Superior temporal gyrus (tissue), 1 donor: ENCODE data around the gene ARHGAP10.
A peak's percentile ranks its signal among the peaks of the same experiment; 100 is the strongest.
"Not testable (repeated sequence)": the region's sequence is repeated elsewhere in the genome, so short reads cannot be mapped to it uniquely, and the experiment has no call there.

Experiments
- DNase-seq: peaks from one replicate; pipeline ENCODE4 v3.0.0-alpha.2; 2016; ENCODE audit errors: extremely low spot score

Gene ARHGAP10

DNA sequence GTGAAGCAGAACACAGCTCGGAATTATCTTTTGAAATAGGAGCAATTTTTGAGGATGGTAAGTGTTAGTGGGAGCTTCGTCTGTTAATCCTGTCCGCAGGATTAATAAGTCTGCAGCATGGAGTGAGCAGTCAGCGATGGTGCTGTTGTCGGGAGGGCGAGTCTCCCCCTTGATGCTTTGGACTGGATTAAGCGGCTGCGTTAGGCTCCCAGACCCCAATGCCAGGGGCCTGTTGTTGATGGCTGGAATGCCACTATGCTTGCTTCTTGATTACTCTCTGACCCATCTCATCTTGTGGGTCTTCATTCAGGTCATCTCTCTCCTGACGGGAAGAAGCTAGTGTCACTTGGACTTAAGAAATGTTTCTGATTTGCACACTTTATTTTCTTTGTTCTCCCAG is 332.6 kb downstream of the ARHGAP10 start:
- no peak for DNase-seq

GRCh38 chr4:148065075-148065474 is 333.2 kb downstream of the ARHGAP10 start:
- DNase-seq, result peak; percentile 67

DNA sequence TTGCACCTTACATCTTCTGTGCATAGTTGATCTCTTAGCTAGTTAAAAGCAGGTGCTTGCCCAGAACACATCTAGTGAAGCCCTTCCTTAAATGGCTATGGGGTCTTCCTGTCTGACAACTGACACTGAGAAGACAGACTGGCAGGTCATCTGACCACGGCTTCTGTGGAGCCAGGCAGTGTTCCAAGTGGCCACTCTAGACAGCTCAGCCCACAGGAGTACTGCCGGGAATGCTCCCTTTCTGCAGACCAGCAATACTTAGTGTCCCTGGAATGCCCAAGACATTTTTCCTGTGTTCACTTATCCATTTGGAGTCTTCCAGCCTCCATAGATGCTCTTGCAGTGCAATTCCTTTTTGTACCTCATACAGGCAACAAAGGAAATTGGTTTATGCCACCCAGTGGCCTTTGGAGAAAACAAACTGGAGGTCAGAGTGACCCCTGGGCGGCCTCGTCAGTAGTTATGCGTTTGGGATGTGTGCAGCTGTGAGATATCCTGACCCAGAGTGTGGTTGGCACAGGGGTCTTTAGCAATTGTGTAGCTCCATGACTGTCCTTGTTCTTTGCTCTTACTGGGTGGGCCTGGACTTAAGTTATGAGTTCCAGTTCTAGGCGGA is 335.5 kb downstream of the ARHGAP10 start:
- no peak for DNase-seq

GRCh38 chr4:148068065-148068911 is 336.4 kb downstream of the ARHGAP10 start:
- no peak for DNase-seq

DNA sequence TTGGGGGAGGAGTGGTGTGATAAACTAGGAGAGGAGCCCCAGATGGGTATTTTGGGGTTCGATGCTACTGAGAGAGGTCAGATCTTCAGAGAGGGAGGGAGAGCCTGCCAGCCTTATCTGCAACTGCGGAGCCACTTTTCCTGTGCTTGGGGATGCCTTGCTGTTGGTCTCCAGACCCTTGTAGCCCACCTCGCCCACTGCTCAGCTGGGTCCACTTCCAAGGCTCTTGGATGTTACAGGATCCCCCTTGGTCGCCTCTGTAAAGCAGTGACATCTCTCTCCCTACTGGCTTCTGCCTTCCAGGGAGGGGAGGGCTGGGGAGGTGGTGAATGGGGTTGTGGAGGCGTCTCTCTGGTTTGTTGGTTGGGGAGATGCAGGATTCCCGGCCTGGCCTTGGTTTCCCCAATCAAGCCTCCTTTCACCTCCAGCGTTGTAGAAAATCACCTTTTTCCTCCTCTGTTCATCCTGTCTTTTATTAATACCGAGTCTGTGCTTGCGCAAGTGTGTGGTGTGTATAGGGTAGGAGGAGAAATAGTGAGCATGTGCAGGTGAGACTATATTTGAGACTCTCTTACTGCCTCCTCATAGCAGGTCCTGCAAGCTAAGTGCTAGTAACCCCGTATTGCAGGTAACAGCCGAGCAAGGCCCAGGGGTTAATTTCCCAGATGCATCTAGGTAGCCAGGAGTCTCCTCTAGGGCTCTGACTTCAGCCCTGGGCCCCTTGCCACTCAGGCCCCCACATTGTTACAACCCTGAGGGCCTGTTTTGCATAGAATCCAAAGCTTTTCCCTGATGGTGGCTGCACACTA is 337.4 kb downstream of the ARHGAP10 start:
- no peak for DNase-seq

DNA sequence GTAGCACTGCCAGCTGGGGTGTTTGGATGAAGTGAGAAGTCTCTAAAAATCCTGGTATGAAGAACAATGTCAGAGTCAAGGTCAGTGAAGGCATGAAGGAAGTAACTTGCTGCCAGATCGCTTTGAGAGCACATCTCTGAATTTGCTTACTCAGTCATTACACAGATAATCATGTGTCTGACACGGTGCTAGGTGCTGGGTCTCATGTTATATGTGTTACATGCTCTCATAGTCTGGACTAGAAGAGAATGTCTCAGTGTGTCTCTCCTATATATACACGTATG is 337.9 kb downstream of the ARHGAP10 start:
- no peak for DNase-seq

DNA sequence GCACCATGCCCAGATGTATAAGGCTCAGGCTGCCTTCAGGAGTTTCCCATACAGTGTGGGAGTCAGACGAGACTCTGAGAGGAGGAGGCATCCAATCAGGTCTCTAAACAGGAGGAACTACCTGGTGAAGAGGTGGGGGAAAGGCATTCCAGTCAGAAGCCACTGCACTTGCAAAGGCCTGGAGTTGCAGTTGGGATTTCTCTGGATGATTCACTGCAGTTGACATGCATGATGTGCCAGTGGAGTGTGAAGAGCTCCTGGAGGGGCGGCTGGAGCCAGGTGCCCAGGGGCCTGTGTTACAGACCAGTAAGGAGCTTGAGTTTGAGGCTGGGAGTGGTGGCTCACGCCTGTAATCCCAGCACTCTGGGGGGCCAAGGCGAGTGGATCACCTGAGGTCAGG is 339.1 kb downstream of the ARHGAP10 start:
- no peak for DNase-seq

DNA sequence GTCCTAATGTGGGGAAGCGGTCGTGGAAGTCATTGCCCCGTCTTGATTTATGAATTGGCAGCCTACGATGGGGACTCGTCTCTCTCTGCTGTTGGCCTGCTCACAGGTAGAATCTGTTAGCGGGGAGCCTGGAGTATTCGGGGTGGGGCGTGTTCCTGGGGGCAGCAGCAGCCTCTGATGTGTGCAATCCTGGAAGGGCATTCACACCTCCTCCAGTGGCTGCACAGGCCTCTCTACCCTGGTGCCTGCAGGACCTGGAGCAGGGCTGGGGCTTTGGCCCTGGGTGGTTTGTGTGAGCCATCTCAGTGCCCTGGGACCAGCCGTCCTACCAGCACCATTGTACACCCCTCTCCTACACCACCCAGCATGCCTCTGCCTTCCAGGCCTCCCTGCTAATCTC is 340.9 kb downstream of the ARHGAP10 start:
- no peak for DNase-seq

- DNase-seq, result no peak
These were observed 341.5 kb downstream of the ARHGAP10 start for GRCh38 chr4:148073349-148073748.

DNA sequence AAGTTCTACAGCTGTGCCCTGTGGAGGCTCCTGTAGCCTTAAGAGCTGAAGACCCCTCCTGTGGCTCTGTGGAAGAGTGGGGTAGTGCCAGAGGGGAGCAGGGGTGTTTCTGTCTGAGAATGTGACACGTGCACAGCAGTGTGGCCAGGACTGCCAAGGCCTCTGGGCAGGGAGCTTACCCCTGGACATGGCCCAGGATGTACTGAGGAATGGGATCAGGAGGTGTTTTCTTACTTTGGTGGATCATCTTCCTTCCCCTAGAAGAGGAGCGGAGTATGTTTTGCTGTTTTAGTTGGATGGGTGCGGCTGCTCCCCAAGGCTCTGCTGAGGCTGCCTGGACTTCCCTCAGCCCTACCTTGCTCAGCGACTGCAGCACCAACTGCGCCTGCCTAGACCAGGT is 342.6 kb downstream of the ARHGAP10 start:
- DNase-seq, result no peak

GRCh38 chr4:148075438-148075837 is 343.6 kb downstream of the ARHGAP10 start:
- no peak for DNase-seq

- DNase-seq, result no peak
These were observed 345.1 kb downstream of the ARHGAP10 start for GRCh38 chr4:148076964-148077363.

DNA sequence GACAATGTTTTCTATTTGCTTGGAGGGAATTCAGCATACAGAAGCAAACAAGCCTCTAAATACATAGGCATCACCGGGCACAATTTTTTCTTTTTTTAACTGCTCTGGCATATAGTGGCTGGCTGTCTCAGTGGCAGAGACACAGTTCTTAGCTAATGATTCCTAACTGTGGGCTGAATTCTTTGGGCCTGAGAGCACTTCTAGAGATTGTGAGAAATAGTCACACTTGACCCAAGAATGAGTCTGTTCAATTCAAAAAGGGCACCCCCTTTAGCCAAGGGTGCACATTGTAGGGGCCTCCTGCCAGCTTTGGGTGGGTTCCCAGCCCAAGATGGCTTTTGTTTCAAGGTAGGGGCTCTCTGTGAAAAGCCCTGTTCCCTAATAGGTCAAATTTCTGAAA is 345.7 kb downstream of the ARHGAP10 start:
- no peak for DNase-seq

GRCh38 chr4:148078061-148078460 is 346.2 kb downstream of the ARHGAP10 start:
- no peak for DNase-seq

DNA sequence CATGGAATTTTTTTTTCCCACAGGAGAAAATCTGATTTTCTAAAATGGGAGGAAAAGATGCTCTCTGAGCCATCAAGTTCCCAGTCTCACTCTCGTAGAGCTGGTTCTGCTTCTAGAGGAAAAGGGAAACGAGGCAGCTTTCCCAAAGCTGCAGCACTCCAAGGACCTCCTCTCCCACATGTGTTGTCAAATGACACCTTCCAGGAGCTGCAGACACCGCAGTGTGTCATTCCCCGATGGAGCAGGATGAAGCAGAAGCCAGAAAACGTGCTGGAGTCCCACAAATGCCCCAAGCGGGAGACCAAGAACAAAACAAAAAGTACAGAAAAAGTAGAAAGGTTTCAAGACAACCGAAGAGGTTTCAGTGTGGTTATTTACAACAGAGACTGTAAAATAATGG is 348.1 kb downstream of the ARHGAP10 start:
- DNase-seq, result no peak

GRCh38 chr4:148081267-148081666 is 349.4 kb downstream of the ARHGAP10 start:
- DNase-seq, result no peak

GRCh38 chr4:148081745-148082144 is 349.9 kb downstream of the ARHGAP10 start:
- no peak for DNase-seq

DNA sequence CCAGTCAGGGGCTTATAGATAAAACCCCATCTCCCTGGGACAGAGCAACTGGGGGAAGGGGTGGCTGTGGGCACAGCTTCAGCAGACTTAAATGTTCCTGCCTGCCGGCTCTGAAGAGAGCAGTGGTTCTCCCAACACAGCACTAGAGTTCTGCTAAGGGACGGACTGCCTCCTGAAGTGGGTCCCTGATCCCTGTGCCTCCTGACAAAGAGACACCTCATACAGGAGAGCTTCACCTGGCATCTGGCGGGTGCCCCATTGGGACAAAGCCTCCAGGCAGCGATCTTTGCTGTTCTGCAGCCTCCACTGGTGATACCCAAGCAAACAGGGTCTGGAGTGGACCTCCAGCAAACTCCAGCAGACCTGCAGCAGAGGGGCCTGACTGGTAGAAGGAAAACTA is 351.2 kb downstream of the ARHGAP10 start:
- DNase-seq, result not testable (repeated sequence)

DNA sequence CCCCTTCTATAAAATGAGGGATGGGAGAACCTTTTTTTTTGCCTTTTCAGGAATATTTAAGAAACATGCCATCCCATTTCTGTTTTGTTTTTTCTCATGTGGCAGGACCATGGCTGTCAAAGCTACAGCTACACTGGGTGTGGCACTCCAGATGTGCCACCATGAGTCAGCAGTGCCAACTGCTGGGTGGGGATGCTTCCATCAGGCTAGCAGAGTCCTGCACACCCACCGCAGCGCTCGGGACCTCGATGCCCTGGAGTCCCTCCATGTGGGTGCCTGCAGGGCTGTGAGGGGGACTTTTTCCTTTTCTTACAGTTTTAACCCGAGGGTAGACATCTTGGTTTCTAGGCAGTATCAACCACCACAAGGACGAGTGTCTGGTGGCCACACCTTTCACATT is 357.7 kb downstream of the ARHGAP10 start:
- no peak for DNase-seq

- DNase-seq, result no peak
These were observed 358.1 kb downstream of the ARHGAP10 start for GRCh38 chr4:148090029-148090428.

- DNase-seq, result no peak
These were observed 358.9 kb downstream of the ARHGAP10 start for GRCh38 chr4:148090503-148091476.

- no peak for DNase-seq
These were observed 360.0 kb downstream of the ARHGAP10 start for GRCh38 chr4:148091896-148092295.
